ENCODE measurements around the gene EXOC6B.

GRCh38 chr2:72483346-72483745 lies 342.5 kb downstream of the EXOC6B start:
- TF ChIP-seq POLR2A (IDR thresholded peaks at IDR 0.05; ENCODE audit: low read depth, low read length) (no peak), POLR2AphosphoS5 (IDR thresholded peaks at IDR 0.05; ENCODE audit: low read depth, low read length) (no peak), TAF1 (IDR thresholded peaks at IDR 0.05; ENCODE audit: low read depth, low read length) (no peak)

Data from GM12891 (cell line).